CD4-positive, alpha-beta T cell (primary cell): ENCODE results near the gene ATP6V0A4. TPM values are rescaled to one million over a fixed set of nuclear protein-coding genes. Genes with fewer than 3 reads are reported as not detected.
"Not testable (repeated sequence)": the region's sequence is repeated elsewhere in the genome, so short reads cannot be mapped to it uniquely, and the experiment has no call there.

ENCODE experiments used
- ATAC-seq: fragments of 200-7000 bp; cut with Tn5 transposase; one replicate; pipeline ENCODE4 v1.10.0; 2022; ENCODE audit warnings: mild to moderate bottlenecking; ENCODE audit not compliant: poor library complexity
- CTCF ChIA-PET: fragments of 350-600 bp; sonication (Branson Sonifier 250); formaldehyde crosslinking; loops from one replicate; lab custom pipeline; 2021; ENCODE audit warnings: antibody characterized with exemption, inconsistent platforms; lab: Charles Lee
- POLR2A ChIA-PET: fragments of 350-600 bp; sonication (Branson Sonifier 250); formaldehyde crosslinking; loops from one replicate; lab custom pipeline; 2021; ENCODE audit warnings: antibody characterized with exemption, inconsistent platforms; lab: Charles Lee
- DNase-seq, 14 experiments: peaks; one replicate each; pipeline ENCODE4 v3.0.0-alpha.2; 2013 to 2020; ENCODE audit warnings: mixed read lengths in 2 of 14
- H3K27ac ChIP-seq, 2 donors: one replicate each; pipeline versions ENCODE4 v1.5.1 to v1.7.0; 2013; ENCODE audit warnings: low read length in 2 of 2, low read depth in 1 of 2, mild to moderate bottlenecking in 1 of 2
- H3K27me3 ChIP-seq, 2 experiments: 1 replicate in 1 of 2; 2 replicates in 1 of 2; pipeline versions ENCODE4 v1.6.1 to v1.7.0; 2013; ENCODE audit warnings: low read length in 2 of 2, control low read depth in 1 of 2, mild to moderate bottlenecking in 1 of 2, moderate library complexity in 1 of 2; ENCODE audit not compliant: insufficient read depth in 2 of 2, control insufficient read depth in 1 of 2
- H3K36me3 ChIP-seq: one replicate; pipeline ENCODE4 v1.6.1; 2013; ENCODE audit warnings: low read length, control low read depth; ENCODE audit not compliant: insufficient read depth
- H3K4me1 ChIP-seq: one replicate; pipeline ENCODE4 v1.6.1; 2013; ENCODE audit warnings: low read length, control low read depth; ENCODE audit not compliant: insufficient read depth
- H3K4me3 ChIP-seq: one replicate; pipeline ENCODE4 v1.5.1; 2013; ENCODE audit warnings: mild to moderate bottlenecking, low read length, moderate library complexity
- H3K9me3 ChIP-seq, 2 experiments: 1 replicate in 1 of 2; 2 replicates in 1 of 2; pipeline versions ENCODE4 v1.6.1 to v1.7.0; 2013; ENCODE audit warnings: low read length in 2 of 2, mild to moderate bottlenecking in 2 of 2, control low read depth in 1 of 2, moderate library complexity in 1 of 2; ENCODE audit not compliant: control insufficient read depth in 1 of 2, insufficient read depth in 1 of 2
- H3K27ac Mint-ChIP-seq: one replicate; pipeline ENCODE4 v1.8.0; 2020; ENCODE audit warnings: mixed read lengths
- H3K27me3 Mint-ChIP-seq: one replicate; pipeline ENCODE4 v1.8.0; 2021; ENCODE audit warnings: mixed read lengths
- H3K36me3 Mint-ChIP-seq: one replicate; pipeline ENCODE4 v1.8.0; 2021; ENCODE audit warnings: low read depth, mixed read lengths
- H3K4me1 Mint-ChIP-seq: one replicate; pipeline ENCODE4 v1.8.0; 2021; ENCODE audit warnings: low read depth, mixed read lengths
- H3K4me3 Mint-ChIP-seq: one replicate; pipeline ENCODE4 v1.8.0; 2020; ENCODE audit warnings: mild to moderate bottlenecking, mixed read lengths
- H3K9me3 Mint-ChIP-seq: one replicate; pipeline ENCODE4 v1.8.0; 2020; ENCODE audit warnings: mixed read lengths
- intact Hi-C, 2 experiments: fragments of 100-400 bp; cut with DNase I in 1 of 2; cut with micrococcal nuclease in 1 of 2; formaldehyde crosslinking; loops; one replicate each; pipeline versions ENCODE4 v1.15.1 to v1.9.0; 2023 to 2025; cut with DNase I, micrococcal nuclease
- total RNA-seq, 174 experiments: library from RNA in 2 of 174; stranded (reverse) in 2 of 174; gene quantifications; one replicate each; pipeline ENCODE4 v1.2.3 and lab custom pipeline; 2021 to 2026
- TF ChIP-seq, protein P1 (sequence below): fragments of 200-600 bp; IDR thresholded peaks from one replicate; pipeline ENCODE4 v1.8.0; 2022; ENCODE audit warnings: antibody characterized with exemption, mild to moderate bottlenecking

The ATP6V0A4 gene
- total RNA-seq, 2 experiments from 2014 or later = not detected

DNA sequence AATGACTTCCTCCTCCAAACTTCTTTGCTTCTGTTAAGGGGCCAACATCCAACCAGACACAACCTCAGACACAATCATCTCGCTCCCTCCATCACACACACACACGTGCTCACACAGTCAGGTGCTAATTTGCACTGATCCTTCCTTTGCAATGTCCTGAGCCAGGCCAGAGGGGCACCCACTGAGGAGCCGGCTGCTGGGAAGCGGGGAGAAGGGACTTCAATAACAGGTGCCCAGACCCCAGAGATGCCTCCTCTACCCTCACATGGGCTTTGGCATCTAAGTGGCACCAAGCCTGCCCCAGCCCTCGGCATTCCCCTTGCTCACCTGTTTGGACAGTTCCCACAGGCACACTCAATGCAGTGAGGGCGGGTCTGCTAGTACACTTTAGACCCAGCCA is 62.6 kb downstream of the ATP6V0A4 start:
- no peaks in the 10 kb centered on the region for H3K36me3 Mint-ChIP-seq
- no peak for DNase-seq
- H3K36me3 ChIP-seq = no peaks in the 10 kb centered on the region
- no peaks in the 10 kb centered on the region for H3K9me3 Mint-ChIP-seq
- peaks cover 13% of the 10 kb centered on the region for H3K4me1 Mint-ChIP-seq
- TF ChIP-seq, protein P1, sequence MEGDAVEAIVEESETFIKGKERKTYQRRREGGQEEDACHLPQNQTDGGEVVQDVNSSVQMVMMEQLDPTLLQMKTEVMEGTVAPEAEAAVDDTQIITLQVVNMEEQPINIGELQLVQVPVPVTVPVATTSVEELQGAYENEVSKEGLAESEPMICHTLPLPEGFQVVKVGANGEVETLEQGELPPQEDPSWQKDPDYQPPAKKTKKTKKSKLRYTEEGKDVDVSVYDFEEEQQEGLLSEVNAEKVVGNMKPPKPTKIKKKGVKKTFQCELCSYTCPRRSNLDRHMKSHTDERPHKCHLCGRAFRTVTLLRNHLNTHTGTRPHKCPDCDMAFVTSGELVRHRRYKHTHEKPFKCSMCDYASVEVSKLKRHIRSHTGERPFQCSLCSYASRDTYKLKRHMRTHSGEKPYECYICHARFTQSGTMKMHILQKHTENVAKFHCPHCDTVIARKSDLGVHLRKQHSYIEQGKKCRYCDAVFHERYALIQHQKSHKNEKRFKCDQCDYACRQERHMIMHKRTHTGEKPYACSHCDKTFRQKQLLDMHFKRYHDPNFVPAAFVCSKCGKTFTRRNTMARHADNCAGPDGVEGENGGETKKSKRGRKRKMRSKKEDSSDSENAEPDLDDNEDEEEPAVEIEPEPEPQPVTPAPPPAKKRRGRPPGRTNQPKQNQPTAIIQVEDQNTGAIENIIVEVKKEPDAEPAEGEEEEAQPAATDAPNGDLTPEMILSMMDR = no peak
- no peaks in the 10 kb centered on the region for H3K4me1 ChIP-seq
- H3K27me3 ChIP-seq = no peaks in the 10 kb centered on the region
- H3K4me3 ChIP-seq = no peak overlapping the region
- no peaks in the 10 kb centered on the region for H3K27me3 Mint-ChIP-seq
- ChIA-PET POLR2A (no interaction called here), CTCF (no interaction called here)
- intact Hi-C loops = loop anchor here (5.0 kb wide), 2 partner anchors 728 to 733 kb away; partner anchors contain the start of gene CREB3L2 (in 1 of the 2)
- ATAC-seq = no peak
- no peak overlapping the region for H3K4me3 Mint-ChIP-seq
- no peak overlapping the region for H3K27ac Mint-ChIP-seq
- H3K27ac ChIP-seq = no peak overlapping the region
- no peaks in the 10 kb centered on the region for H3K9me3 ChIP-seq

DNA sequence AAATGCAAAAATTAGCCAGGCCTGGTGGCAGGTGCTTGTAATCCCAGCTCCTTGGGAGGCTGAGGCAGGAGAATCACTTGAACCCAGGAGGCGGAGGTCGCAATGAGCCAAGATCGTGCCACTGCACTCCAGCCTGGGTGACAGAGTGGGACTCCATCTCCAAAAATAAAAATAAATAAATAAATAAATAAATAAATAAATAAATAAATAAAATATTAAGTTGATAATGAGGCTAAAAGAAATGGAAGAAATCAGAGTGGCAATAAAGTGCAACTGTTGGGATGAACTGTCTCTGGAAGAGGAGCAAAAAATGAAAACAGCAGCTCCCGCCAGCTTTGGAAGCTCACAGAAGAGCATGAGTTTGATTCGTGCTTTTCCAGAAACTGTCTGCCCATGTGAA is 66.3 kb downstream of the ATP6V0A4 start:
- H3K27me3 Mint-ChIP-seq, H3K4me1 ChIP-seq, H3K27ac ChIP-seq, H3K27ac Mint-ChIP-seq, DNase-seq, intact Hi-C loops, H3K36me3 ChIP-seq, H3K4me1 Mint-ChIP-seq, POLR2A ChIA-PET, CTCF ChIA-PET, H3K4me3 ChIP-seq, H3K9me3 Mint-ChIP-seq, H3K9me3 ChIP-seq, H3K4me3 Mint-ChIP-seq, H3K36me3 Mint-ChIP-seq, H3K27me3 ChIP-seq, ATAC-seq: not testable (repeated sequence)

DNA sequence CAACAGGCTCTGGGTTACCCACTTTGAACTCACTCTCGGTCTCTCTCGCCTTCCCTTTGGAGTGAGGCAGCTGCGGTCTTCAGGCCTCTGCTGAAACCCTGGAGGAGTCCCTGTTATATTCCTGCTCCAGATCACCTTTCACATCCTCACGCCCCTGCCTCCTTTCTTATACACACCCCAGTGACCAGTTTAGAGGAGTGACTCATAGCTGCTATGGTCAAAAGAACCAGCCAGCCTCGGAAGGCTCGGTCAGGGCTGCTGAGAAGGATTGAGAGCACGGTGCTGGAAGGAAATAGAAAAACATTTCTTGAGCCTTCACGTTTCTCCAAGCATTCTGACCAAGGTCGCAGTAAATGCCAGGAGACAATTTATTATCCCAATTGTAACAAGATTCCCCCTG is 68.6 kb downstream of the ATP6V0A4 start:
- H3K4me1 ChIP-seq = no peaks in the 10 kb centered on the region
- Mint-ChIP-seq H3K27ac (no peak overlapping the region), H3K4me3 (no peak overlapping the region), H3K27me3 (no peaks in the 10 kb centered on the region), H3K9me3 (no peaks in the 10 kb centered on the region), H3K36me3 (no peaks in the 10 kb centered on the region), H3K4me1 (peaks cover 8% of the 10 kb centered on the region)
- H3K36me3 ChIP-seq = no peaks in the 10 kb centered on the region
- no peak overlapping the region for H3K27ac ChIP-seq
- intact Hi-C loops = no loop called here
- TF ChIP-seq, protein P1 = no peak
- ChIA-PET CTCF (no interaction called here), POLR2A (no interaction called here)
- H3K27me3 ChIP-seq = no peaks in the 10 kb centered on the region
- H3K9me3 ChIP-seq = no peaks in the 10 kb centered on the region
- ATAC-seq (no peak), DNase-seq (no peak)
- H3K4me3 ChIP-seq = no peak overlapping the region

DNA sequence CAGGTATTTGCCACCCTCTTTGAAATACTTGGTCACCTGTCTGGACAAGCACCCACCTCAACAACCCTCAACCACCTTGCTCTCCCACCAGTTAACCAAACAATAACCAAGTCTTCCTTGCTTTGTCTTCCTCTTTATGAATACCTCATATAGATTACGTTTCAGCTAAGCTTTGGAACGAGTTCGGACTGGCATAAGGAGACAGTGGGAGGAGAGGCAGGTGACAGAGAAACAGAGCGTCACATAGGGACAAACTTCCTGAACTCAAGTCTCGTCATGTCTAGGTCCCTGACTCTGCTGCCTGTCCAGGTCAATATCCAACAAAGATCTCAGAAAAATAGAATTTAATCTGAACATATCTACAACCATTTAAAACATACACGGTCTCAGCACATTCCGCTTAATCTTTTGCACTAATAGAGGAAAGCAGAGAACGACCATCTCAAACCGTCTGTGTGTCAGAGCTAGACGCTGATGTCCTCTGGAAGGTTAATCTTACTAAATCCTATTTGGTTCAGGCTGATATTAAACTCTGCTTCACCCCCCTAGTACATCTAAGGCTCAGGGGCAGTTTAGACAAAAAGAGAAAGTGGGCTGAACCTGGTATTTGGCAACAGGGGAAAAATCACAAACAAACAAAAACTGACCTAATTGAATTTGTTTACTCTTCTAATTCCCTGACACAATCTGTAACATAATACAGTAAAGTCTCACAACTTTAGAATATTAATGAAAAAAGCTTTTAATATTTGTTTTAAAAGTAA is 70.5 kb downstream of the ATP6V0A4 start:
- no peaks in the 10 kb centered on the region for H3K36me3 Mint-ChIP-seq
- H3K27me3 ChIP-seq = no peaks in the 10 kb centered on the region
- DNase-seq (no peak), ATAC-seq (no peak)
- no peak overlapping the region for H3K27ac Mint-ChIP-seq
- H3K4me3 ChIP-seq = no peak overlapping the region
- H3K4me3 Mint-ChIP-seq = no peak overlapping the region
- no peaks in the 10 kb centered on the region for H3K9me3 Mint-ChIP-seq
- CTCF ChIA-PET = interaction anchor here (0.5 to 1.2 kb wide), 3 partner anchors 11 to 191 kb away, joined by 3 read pairs; no protein-coding TSS in a partner anchor
- no peaks in the 10 kb centered on the region for H3K4me1 ChIP-seq
- no peak overlapping the region for H3K27ac ChIP-seq
- H3K27me3 Mint-ChIP-seq = no peaks in the 10 kb centered on the region
- TF ChIP-seq, protein P1 = no peak
- H3K36me3 ChIP-seq = no peaks in the 10 kb centered on the region
- H3K9me3 ChIP-seq = no peaks in the 10 kb centered on the region
- H3K4me1 Mint-ChIP-seq = no peaks in the 10 kb centered on the region
- POLR2A ChIA-PET = no interaction called here
- intact Hi-C loops = no loop called here
